Measurements from ENCODE around the gene SERPINB13.
A peak's percentile ranks its signal among the peaks of the same experiment; 100 is the strongest.
"Not testable (repeated sequence)": the region's sequence is repeated elsewhere in the genome, so short reads cannot be mapped to it uniquely, and the experiment has no call there.

The SERPINB13 gene

DNA sequence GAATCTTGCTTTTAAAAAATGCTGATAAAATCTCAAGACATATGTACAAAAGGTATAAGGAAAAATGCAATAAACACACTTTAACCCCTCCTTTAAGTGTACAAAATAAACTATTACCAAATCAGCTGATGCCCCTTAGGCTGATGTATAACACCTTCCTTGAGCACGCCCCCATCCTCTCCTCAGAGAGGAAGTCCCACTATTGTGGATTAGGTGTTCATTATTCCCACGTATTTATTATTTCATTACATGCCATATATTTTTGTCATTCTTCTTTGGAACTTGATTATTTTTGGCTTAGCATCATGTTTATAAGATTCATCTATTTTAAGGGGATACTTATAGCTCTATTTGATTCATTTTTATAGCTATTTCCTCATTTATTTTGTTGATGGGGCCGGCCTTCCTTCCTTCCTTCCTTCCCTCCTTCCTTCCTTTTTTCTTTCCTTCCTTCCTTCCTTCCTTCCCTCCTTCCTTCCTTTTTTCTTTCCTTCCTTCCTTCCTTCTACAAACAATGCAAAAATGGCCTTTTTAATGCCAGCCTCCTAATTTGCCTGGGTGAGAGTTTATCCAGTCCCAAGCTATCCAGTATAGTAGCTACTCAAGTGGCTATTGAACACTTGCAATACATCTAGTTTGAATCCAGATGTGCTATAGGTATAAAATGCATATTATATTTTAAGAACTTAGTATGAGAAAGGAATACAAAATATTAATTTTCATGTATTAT lies 4.0 kb downstream of the SERPINB13 start:
- no peak for DNase-seq

DNA sequence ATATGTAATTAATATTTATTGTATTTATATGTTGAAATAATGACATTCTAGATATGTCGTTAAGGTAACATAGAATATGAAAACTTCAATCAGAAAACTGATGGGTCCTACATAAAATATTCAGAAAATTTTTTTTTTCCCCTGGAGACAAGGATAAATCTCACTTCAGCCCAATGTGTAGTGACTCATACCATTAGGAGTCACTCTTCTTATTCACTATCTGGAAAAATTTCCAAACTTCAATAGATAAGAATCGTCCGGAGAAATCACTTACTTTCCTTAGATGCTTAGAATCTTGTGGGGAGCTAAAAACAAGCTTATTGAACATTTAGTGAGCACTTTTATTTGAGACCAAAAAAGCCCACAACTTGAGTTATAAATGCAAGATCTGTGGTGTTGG lies 4.6 kb downstream of the SERPINB13 start:
- DNase-seq = no peak

DNA sequence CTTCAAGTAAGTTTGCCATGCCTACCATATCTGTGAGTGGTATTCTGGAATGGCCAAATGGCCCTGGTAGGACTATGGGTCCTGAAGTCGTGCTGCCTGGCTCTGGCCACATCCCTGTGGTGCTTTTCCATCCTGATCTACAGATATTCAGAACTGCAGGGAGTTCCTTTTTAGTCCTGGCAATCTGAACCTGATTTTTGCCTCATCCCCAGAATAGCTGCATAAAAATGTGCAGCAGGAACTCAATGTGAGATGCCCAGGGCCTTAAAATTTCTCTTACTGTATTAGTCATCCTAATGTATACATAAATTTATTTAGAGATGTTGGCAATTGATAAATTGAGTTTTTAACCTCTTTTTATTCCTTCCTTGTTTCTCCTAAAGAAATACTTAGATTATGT lies 5.3 kb downstream of the SERPINB13 start:
- DNase-seq = no peak

DNA sequence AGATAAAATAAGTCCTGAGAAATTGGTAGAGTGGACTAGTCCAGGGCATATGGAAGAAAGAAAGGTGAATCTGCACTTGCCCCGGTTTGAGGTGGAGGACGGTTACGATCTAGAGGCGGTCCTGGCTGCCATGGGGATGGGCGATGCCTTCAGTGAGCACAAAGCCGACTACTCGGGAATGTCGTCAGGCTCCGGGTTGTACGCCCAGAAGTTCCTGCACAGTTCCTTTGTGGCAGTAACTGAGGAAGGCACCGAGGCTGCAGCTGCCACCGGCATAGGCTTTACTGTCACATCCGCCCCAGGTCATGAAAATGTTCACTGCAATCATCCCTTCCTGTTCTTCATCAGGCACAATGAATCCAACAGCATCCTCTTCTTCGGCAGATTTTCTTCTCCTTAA lies 9.8 kb downstream of the SERPINB13 start:
- DNase-seq = no peak

DNA sequence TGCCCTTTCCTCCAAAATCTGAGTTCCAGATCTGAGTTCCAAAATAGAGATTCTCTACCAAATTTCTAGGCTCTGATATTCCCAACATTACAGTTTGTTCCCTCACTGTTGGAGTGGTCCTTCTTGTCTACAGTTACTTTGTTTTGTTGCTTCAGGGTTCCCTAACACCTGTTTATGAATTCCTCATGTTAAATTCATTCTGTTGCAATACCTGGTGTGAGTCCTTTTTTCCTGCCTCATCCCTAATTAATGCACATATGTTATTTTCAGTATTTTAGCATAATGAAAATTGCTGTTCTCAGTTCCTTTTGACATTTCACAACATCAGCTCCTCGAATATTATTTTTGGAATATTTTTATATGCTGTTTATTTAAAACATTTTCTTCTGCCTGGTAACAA lies 16.2 kb downstream of the SERPINB13 start:
- no peak for DNase-seq

DNA sequence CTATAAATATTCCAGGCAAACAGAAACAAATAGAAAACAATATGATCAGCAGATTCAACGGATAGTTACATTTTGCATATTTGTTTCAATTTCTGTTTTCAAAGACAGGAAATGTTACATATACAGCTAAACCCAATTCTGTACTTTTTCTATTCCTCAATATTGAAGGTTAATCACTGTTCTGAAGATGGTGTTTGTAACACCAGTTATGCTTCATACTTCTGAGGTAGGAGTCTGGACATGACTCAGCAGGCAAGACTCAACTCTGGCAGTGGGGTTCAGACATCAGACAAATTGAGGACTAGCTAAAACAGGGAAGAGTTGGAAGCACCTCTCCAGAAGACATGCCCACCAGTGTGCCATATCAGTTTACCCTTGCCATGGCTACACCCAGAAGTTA lies 16.6 kb downstream of the SERPINB13 start:
- DNase-seq = no peak

DNA sequence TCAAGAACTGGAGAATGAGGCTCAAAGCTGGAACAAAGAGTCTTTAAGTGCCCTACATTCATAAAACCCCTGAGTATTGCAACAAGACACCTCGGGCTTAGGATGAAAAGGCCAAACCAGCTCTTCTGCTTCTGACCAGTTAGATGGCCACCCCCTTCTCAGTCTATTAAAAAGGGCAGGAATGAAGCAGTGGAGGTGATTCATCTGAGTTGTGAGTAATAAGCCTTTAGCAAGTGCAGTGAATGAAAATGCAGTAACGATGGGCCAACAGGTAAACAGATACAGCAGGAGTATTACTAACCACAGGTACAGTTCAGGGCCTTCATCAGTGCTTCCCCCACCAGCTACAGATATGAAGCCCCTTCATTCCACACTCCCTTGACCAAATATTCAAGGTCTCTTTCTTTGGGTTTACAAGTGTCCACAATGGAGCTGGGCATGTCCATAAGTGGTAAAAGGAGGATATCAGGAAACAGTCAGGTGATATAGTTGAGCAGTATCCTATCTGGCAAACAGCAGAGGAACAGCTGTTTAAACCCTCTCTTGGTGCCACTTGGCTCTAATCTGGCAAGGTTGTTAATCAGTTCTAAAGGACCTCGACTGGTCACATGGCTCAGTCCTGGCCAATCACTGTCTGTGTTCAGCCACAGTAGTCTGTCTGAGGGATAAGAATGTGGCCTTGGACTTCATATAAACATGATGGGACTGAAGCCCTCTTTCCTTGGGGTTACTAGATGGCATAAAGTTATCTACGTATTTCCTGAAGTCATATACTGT lies 17.8 kb downstream of the SERPINB13 start:
- DNase-seq = no peak

DNA sequence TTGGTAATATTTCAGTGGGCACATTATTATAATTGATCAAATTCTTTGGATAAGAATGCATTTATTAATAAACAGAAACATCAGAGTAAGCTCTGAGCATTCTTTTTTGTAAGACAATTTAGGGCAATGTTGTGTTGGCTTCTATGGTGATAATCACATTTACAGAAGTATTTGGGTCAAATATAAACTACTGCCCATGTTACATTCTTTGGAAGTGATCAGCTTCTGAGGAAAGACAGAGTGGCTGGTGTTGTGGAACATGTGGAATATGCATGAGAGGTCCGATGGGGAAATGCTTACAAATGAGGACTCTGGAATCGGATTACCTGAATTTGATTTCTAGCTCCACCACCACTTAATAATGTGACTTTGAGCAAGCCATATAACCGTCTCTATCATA lies 19.4 kb downstream of the SERPINB13 start:
- no peak for DNase-seq

DNA sequence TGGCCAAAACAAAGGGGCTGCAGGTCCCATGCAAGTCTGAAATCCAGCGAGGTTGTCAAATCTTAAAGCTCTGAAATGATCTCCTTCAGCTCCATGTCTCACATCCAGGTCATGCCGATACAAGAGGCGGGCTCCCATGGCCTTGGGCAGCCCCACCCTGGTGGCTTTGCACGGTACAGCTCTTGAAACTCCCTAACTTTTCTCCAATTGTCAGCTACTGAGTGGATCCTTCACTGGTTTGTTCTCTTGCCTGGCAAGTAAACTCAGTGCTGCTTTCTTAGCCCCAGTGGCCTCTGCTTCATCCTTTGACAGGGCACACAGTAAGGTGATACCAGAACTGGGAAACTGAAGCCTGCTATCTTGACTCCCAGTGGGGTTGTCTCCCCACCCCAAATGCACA lies 26.3 kb downstream of the SERPINB13 start:
- DNase-seq = no peak

DNA sequence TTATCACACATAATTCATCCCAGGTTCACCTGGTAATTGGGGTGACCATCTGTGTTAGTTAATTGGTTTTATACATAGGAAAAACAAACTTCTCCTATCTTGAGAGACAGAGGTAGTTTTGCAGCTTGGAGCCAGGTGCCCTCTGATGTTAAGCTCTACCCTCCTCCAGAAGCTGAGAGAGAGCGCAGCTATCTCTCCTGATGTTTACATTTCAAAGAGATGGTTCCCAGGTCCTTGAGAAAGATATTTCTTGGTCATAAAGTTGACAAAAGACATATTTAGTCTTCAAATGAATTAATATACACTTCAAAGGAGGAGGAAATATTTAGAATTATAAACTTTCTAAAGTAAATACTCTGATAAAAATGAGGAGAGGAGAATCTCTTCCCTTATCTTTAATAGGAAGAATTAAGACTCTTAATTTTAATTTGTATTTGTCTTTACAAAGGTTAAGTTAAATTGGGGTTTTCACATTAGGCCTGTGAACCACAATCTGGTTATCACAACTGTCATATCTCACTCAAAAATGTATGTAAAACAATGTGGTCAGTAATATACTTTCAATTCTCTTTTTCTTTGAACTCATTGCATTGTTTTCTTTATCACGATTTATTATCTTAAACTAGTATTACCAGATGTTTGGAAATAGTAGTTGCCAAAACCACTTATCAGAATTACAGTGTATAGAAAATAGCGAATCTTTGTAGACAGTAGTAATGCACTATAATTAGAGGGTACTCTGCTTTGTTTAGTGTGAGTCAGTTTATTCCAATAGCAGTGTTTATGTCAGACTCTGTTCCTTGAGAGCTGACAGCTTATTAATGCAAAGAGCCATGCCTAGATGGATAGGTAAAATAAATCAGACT lies 30.1 kb downstream of the SERPINB13 start:
- no peak for DNase-seq

DNA sequence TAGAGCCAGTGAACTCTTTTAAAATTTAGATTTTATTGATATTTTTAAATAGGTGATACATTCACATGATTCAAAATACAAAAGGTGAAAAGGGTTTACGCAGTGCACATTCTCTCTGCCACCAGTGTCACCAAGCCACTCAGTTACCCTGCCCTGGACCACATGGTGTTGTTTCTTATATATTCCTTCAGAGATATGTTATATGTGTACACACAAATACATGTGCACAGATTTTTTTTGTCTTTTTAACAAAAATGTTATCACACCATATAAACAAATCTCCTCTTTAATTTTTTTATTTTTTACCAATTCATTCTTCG lies 30.7 kb downstream of the SERPINB13 start:
- DNase-seq = no peak

DNA sequence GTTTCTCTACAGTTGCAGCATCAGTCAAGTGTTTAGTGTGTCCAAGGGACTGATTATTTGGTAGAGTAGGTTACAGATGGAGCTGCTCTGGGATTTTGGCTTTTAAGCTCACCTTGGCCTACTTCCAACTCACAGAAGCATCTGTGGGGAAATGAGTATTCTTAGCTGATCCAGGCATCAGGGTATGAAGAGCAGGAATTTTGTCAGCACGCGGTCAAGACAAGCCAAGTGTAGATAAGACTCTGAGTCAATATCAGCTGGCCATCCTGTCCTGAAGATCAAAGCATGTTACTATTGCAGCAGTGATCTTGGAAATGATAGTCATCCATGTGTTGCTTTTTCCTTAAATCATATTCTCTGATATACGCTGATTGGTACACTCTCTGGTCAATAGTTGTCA lies 32.5 kb downstream of the SERPINB13 start:
- peak in 1 of 2 experiments; percentile 17 for DNase-seq

DNA sequence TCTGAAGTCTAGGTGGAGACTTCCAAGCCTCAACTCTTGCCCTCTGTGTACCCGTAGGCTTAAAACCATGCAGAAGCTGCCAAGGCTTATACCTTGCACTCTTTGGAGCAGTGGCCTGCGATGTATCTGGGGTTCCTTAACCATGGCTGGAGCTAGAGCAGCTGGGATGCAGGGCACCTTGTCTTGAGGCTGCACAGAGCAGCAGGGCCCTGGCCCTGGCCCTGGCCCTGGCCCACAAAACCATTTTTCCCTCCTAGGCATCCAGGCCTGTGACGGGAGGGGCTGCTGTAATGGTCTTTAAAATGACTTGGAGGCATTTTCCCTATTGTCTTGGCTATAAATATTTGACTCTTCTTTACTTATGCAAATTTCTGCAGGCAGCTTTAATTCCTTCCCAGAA lies 37.7 kb downstream of the SERPINB13 start:
- no peak for DNase-seq

DNA sequence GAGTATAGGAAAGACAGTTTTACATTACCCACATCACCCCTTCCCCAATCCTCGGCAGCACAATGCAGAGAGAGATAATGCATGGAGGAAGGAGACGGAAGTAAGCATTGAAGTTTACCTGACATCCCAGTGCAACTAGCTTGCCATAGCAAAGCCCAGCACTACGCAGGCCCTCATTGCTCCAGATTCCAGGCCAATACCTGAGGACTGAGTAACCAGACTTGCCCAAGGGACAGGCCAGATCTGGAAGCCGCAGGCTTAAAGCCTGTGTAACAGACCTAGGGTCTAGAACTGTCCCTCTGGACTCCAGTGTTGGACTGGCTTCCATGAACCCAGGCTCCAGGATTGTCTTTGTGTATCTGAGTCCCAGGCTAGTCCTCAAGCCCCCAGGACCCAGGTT lies 39.3 kb downstream of the SERPINB13 start:
- no peak for DNase-seq

DNA sequence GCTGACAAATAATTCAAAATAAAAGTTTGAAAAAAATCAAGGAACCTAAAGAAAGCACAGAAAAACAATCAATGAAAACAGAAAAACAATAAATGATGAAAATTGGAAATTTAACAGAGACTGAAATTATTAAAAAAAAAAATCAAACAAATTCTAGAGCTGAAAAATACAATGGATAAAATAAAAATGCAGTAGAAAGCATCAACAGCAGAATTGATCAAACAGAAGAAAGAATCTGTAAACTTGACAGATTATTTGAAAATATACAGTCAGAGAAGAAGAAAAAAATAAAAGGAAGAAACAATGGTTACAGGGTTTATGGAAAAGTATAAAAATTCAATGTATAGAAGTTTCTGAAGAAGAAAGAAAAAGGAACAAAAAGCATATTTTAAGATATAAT lies 40.7 kb downstream of the SERPINB13 start:
- no peak for DNase-seq

DNA sequence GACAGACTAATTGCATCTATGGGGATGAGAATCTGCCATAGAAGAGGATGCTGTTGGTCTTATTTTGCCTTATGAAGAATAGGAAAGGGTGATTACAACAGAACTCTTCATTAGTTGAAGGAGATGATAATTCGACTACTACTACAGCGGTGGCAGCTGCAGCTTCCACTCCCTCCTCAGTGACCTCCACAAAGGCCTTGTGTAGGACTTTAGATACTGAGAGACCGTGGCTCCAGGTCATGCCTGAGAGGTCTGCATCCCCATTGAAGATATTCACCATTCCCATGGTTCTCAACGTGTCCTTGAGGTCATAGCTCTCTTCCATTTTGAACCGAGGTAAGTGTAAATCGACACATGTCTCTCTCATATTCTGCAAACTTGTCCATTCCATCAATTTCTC lies 50.6 kb downstream of the SERPINB13 start:
- no peak for DNase-seq

DNA sequence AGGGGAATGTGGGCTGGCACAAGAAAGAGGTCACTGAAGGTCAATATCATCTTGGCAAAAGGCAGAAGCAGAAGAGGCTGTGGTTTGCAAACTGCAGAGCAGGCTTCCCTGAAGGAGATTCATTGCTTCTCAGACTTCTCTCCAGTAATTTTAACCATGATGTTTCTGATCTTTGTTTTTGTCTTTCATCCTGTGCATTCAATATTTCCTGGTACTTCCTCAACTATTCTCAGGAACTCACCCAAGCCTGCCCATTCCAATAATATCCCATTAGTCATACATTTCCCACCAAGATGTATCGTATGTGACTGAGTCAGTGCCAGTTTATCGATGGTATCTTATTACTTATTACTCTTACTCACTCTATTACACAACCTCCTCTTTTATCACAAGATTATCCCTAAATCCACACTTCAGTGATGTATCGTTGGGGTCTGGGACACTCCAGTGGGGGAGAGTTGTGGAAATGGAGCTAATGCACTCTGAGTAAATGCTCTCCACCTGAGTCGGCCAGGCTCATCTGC lies 54.1 kb downstream of the SERPINB13 start:
- not testable (repeated sequence) for DNase-seq

DNA sequence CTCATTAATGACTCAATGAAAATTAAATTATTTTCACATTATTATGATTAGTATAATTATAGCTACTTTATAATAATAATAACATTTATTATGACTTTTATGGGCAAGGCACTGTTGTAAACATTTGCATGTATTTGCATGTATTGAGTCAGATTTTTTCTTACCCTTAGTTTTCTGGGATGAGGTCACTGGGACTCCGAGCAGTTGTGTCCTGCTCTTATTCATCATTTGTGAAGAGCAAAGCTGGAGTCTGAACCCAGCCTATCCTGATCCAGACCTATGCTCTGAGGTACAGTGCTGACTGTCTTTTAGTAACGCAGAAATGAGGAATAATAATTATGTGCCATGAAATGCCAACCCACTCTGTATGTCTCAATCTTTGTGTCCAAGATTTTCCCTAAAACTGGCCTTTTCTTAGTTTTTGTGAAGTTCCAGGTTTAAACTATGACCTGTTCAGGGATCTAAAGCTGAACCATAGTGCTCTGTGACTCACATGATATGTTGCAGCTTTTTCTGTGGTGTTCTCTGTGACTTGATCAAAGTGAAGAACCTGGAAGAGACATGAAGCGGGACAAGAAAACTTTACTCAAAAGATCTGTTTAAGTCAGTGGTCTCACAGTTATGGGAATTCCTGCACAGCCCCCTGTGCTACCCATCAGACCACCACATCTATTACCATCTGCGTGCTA lies 55.7 kb downstream of the SERPINB13 start:
- DNase-seq = not testable (repeated sequence)

DNA sequence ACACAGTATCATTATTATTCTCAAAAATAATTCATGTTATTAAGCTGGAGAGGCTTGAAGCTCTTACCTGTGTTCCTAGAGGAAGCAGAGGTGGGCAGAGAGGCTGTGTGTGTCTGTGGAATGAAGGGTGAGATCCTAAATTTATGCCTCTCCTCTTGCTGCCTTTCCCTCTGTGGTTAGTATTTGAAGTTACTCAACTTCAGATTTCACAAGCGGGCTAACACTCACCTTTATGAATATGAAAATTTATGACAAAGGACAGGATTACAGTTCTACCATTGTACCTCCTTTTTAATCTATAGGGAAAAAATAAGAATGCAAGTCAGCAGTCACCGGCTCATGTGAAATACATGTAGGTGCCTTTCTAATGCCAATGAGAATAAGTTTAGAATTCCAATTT lies 57.0 kb downstream of the SERPINB13 start, which contains the start of gene SERPINB4:
TSS of gene SERPINB4 (minus strand) at position 115 of the 400 bp plus-strand sequence. CDS start 679 bp downstream, outside the sequence.
- not testable (repeated sequence) for DNase-seq

DNA sequence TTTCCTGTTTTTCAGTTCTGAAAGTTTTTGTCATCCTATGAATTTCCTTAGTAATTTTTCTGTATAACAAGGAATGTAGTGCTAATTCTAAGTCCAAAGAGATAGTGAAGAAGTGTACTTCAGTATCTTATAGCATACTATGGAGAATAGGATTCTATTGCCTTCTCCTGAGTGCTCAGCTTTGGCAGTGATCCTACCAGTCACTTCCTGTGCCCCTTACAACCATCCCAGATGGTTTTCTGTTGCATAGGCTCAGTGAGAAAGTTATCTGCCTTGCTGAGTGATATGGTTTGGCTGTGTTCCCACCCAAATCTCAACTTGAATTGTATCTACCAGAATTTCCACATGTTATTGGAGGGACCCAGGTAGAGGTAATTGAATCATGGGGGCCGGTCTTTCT lies 57.6 kb downstream of the SERPINB13 start:
- not testable (repeated sequence) for DNase-seq

DNA sequence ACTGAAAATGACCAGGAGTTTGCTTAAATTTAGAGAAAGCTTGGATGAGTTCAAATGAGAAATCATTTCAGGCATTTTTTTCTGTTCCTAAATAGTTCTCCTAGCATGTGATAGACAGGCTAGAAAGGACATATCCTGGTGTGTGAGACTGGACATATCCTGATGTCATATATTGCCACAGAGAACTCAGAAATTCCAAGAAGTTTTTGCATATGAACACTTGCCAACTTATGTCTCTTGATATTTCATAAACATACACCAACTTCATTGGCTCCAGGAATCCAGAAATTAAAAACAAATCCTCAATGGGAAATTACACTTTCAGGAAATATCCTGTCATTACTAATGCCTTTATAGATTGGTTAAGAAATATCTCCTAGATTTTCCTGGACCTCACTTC lies 59.8 kb downstream of the SERPINB13 start:
- DNase-seq = no peak

DNA sequence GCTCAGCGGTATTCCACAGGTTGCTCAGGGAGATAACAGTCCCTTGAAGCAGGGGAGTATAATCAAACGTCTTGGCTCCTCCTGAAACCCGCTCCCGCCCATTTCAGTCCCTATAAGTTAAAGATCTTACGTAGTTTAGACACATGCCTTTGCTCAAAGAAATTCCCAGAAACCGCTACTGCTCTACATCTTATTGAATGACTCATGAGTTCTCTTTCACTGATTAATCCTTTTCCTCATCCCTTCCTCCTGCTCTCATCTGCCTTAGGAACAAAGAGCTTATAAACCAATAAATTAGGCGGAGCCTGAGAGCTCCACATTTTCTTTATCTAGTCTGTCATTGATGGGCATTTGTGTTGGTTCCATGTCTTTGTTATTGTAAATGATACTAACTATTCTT lies 61.1 kb downstream of the SERPINB13 start:
- no peak for DNase-seq
